Upper lobe of left lung (tissue), 6 donors: ENCODE results near the gene RAI1. TPM values are rescaled to one million over a fixed set of nuclear protein-coding genes. Genes with fewer than 3 reads are reported as not detected.

Source experiments
- ATAC-seq, 2 donors: fragments of 200-7000 bp; cut with Tn5 transposase; one replicate each; pipeline ENCODE4 v1.9.1; 2022; ENCODE audit warnings: mild to moderate bottlenecking in 2 of 2, moderate library complexity in 2 of 2; ENCODE audit not compliant: low FRiP score in 2 of 2
- DNase-seq, 2 donors: peaks; one replicate each; pipeline ENCODE4 v3.0.0-alpha.2; 2019 to 2020
- H3K27ac ChIP-seq, 4 donors: fragments of 200-600 bp; sonication (generic); one replicate each; pipeline ENCODE4 v1.5.1; 2016 to 2019
- H3K27me3 ChIP-seq, 4 donors: fragments of 200-600 bp; sonication (generic); one replicate each; pipeline ENCODE4 v1.5.1; 2017 to 2019
- H3K36me3 ChIP-seq, 4 donors: fragments of 200-600 bp; sonication (generic); one replicate each; pipeline ENCODE4 v1.5.1; 2016 to 2019
- H3K4me1 ChIP-seq, 4 donors: fragments of 200-600 bp; sonication (generic); one replicate each; pipeline ENCODE4 v1.5.1; 2018 to 2019
- H3K4me3 ChIP-seq, 4 donors: fragments of 200-600 bp; sonication (generic); one replicate each; pipeline ENCODE4 v1.5.1; 2017 to 2019; ENCODE audit warnings: mild to moderate bottlenecking in 2 of 4, moderate library complexity in 1 of 4
- H3K9me3 ChIP-seq, 4 donors: fragments of 200-600 bp; sonication (generic); one replicate each; pipeline ENCODE4 v1.5.1; 2018 to 2019
- EP300 ChIP-seq, 4 donors: sonication (generic); formaldehyde crosslinking; IDR thresholded peaks; one replicate each; pipeline ENCODE4 v1.5.1; 2017; ENCODE audit warnings: antibody characterized with exemption in 4 of 4, control low read depth in 2 of 4
- POLR2A ChIP-seq, 4 donors: fragments of 450-650 bp; IDR thresholded peaks; one replicate each; pipeline ENCODE4 v1.5.1; 2016 to 2017; ENCODE audit warnings: antibody characterized with exemption in 4 of 4, mild to moderate bottlenecking in 2 of 4
- POLR2AphosphoS5 ChIP-seq, 2 donors: sonication (generic); formaldehyde crosslinking; IDR thresholded peaks; one replicate each; pipeline ENCODE4 v1.5.1; 2017; ENCODE audit warnings: antibody characterized with exemption in 2 of 2
- WGBS, 2 donors: methylation state at CpG; one replicate each; pipeline ENCODE4 v1.1.5; 2017 to 2018; 5-methylcytosine and 5-hydroxymethylcytosine counted together
- total RNA-seq, 6 donors: library from RNA; depleted of rRNA in 4 of 6; stranded (reverse); fragments of >200 nt in 4 of 6; gene quantifications; one replicate each; pipeline versions ENCODE4 v1.1.0 to v1.2.1, GENCODE V29; 2016 to 2021
- TF ChIP-seq, protein P1 (sequence below), 6 experiments: fragments of 450-650 bp in 4 of 6; fragments of 200-600 bp in 2 of 6; sonication (generic) in 2 of 6; IDR thresholded peaks; one replicate each; pipeline ENCODE4 v1.5.1; 2016 to 2019; ENCODE audit warnings: antibody characterized with exemption in 6 of 6
- donor health status: DM: no; HTN: no; CAD: no; lungs with moderate emphysema.
- donor health status: DM: no; HTN: yes; CAD: no; lungs with severe emphysema.

Gene RAI1
- total RNA-seq, 6 donors from 2014 or later, result 33.8 to 76.6 (median 41.2) TPM

DNA sequence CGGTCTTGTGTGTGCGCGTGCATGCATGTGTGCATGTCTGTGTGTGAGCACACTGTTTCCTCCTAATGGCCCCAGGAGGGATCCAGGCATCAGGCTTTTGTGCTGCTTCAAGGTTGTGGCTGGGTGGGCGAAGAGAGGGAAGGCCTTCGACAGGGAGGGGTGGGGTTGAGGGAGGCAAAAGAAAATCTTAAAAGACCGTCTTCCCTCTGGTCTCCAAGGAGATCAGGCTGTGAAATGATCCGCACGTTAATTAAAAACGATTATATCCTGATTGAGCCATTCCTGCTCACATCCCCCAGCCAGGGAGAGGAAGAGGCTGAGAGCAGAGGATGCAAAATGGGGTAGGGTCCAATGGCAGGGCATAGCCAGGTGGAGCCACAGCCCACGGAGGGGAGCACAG, 46.9 kb downstream of the RAI1 start:
- Histone ChIP-seq H3K27ac (no peak overlapping the region), H3K4me3 (no peak overlapping the region), H3K9me3 (no peaks in the 10 kb centered on the region), H3K36me3 (peaks cover 0 to 6% (median 2%) of the 10 kb centered on the region in 4 donors), H3K4me1 (peaks cover 24 to 46% (median 35%) of the 10 kb centered on the region in 4 donors), H3K27me3 (peaks cover 0 to 3% (median 0%) of the 10 kb centered on the region in 4 donors)
- 84 to 92% methylated on average over 10 of the region's 10 CpGs for WGBS, 2 donors
- ATAC-seq, result no peak
- TF ChIP-seq EP300 (IDR thresholded peaks at IDR 0.05) (no peak), POLR2A (IDR thresholded peaks at IDR 0.05) (no peak), POLR2AphosphoS5 (IDR thresholded peaks at IDR 0.05) (no peak)
- TF ChIP-seq, protein P1, sequence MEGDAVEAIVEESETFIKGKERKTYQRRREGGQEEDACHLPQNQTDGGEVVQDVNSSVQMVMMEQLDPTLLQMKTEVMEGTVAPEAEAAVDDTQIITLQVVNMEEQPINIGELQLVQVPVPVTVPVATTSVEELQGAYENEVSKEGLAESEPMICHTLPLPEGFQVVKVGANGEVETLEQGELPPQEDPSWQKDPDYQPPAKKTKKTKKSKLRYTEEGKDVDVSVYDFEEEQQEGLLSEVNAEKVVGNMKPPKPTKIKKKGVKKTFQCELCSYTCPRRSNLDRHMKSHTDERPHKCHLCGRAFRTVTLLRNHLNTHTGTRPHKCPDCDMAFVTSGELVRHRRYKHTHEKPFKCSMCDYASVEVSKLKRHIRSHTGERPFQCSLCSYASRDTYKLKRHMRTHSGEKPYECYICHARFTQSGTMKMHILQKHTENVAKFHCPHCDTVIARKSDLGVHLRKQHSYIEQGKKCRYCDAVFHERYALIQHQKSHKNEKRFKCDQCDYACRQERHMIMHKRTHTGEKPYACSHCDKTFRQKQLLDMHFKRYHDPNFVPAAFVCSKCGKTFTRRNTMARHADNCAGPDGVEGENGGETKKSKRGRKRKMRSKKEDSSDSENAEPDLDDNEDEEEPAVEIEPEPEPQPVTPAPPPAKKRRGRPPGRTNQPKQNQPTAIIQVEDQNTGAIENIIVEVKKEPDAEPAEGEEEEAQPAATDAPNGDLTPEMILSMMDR (IDR thresholded peaks at IDR 0.05), result no peak
- DNase-seq, result no peak

DNA sequence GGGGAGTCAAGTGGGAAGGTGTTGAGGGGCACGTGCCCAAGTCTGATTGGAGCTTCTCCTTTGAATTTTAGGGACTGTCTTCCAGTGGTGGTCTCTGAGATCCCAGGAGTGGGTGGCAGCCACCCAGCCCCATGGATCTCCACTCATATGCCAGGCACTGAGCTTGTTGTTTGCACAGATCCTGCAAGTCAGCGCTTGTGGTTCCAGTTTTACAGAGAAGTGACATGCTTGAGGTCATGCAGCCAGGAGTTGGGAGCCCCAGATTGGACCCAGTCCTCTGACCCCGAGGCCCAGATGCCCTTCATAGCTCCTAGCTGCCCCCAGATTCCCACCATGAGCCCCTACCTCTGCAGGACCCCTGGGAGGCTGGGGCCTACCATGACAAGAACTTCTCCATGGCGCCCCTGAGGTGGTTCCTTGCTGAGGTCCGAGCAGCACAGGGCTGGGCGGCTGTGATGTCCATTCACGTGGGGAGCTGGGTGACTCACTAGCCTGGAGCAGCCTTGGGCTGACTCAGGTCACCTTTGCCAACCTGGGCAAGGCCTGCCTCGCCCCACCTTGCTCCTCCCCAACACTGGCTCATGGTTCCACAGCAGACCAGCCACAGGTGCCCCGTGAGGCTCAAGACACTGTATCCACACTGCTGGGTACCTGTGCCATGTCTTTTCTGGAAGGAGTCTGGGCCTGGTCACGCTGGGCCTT, 47.4 kb downstream of the RAI1 start:
- ATAC-seq (peak in 1 of 2 donors; percentile 28), DNase-seq (peak in 1 of 2 donors; percentile 42)
- TF ChIP-seq, protein P1 (IDR thresholded peaks at IDR 0.05), result no peak
- TF ChIP-seq EP300 (IDR thresholded peaks at IDR 0.05), result no peak
- TF ChIP-seq POLR2A (IDR thresholded peaks at IDR 0.05), result no peak
- TF ChIP-seq POLR2AphosphoS5 (IDR thresholded peaks at IDR 0.05), result no peak
- H3K27me3 ChIP-seq, result peaks cover 0 to 3% (median 0%) of the 10 kb centered on the region in 4 donors
- H3K27ac ChIP-seq, result no peak overlapping the region
- peaks cover 0 to 6% (median 2%) of the 10 kb centered on the region in 4 donors for H3K36me3 ChIP-seq
- no peaks in the 10 kb centered on the region for H3K9me3 ChIP-seq
- no peak overlapping the region for H3K4me3 ChIP-seq
- H3K4me1 ChIP-seq, result peaks cover 18 to 41% (median 30%) of the 10 kb centered on the region in 4 donors
- WGBS, 2 donors, result 81 to 84% methylated on average over 9 of the region's 10 CpGs

DNA sequence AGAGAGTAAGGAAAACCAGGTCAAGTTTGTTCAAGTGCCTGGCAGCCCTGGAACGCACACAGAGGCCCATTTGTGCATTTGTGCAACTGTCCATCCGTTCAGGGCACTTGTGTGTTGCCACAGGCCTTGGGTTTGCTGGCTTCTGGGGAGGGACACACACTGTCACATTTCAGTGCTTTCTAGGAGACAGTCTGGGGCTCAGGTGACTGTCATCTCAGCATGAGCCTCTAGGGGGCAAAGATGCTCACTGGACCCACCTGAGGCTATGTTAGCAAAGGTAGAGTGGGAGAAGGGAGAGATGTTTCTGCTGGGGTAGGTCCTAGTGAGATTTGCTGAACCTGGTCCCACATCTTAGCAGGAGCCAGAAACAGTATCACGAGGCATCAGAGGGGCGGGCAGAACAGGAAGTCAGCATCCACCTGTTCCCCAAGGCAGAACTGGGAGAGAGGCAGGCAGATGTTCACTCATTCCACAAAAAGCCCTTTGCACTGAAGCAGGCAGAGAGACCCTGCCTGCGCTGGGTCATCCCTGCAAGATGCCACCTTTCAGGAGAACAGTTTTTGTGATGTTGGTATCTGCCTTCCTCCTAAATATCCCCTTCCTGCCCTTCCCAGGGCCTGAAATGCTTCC, 48.5 kb downstream of the RAI1 start:
- Histone ChIP-seq H3K36me3 (peaks cover 0 to 6% (median 2%) of the 10 kb centered on the region in 4 donors), H3K4me3 (no peak overlapping the region), H3K27ac (no peak overlapping the region), H3K9me3 (no peaks in the 10 kb centered on the region), H3K4me1 (peaks cover 12 to 30% (median 20%) of the 10 kb centered on the region in 4 donors), H3K27me3 (no peaks in the 10 kb centered on the region)
- ATAC-seq (peak; percentile 34 to 50), DNase-seq (no peak)
- WGBS, 2 donors, result 64 to 69% methylated on average over 5 of the region's 5 CpGs
- TF ChIP-seq, protein P1 (IDR thresholded peaks at IDR 0.05), result peak; percentile 47 to 68 (median 55)
- no peak for TF ChIP-seq EP300 (IDR thresholded peaks at IDR 0.05)

DNA sequence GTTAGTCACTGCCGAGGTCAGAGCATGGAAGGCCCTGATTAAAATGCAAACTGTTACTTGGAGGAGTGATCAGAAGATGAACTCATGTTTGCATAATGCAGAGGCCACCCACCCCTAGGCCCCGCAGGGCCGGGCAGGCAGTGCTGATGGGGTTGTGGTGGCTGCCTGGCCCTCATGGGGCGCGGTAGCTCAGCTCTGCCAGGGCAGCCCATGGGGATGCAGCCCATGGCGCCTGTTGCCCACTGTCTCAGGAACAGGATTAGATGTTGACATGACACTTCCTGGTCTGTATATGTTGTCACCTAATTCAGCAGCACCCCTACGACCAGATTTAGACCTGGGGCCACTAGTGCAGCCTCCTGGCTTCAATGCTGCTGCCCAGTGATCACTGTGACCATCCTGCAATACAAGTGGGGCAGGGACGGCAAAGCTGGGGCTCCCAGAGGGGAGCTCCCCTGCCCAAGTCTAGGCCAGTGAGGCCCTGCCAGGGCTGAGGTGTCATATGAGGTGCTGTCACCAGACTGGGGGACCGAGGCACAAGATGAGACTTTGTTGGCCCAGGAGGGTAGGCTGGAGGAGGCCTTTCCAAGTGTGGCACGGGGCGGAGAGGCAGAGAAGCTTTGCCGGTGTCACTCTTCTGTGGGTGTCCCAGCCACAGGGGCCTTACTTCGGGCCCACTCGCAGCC, 49.1 kb downstream of the RAI1 start:
- TF ChIP-seq, protein P1 (IDR thresholded peaks at IDR 0.05), result no peak
- TF ChIP-seq POLR2A (IDR thresholded peaks at IDR 0.05), result no peak
- TF ChIP-seq POLR2AphosphoS5 (IDR thresholded peaks at IDR 0.05), result no peak
- no peak for TF ChIP-seq EP300 (IDR thresholded peaks at IDR 0.05)
- H3K27me3 ChIP-seq, result no peaks in the 10 kb centered on the region
- no peaks in the 10 kb centered on the region for H3K9me3 ChIP-seq
- peaks cover 0 to 6% (median 2%) of the 10 kb centered on the region in 4 donors for H3K36me3 ChIP-seq
- no peak overlapping the region for H3K4me3 ChIP-seq
- H3K27ac ChIP-seq, result no peak overlapping the region
- no peak for ATAC-seq
- peaks cover 5 to 24% (median 13%) of the 10 kb centered on the region in 4 donors for H3K4me1 ChIP-seq
- WGBS, 2 donors, result 85 to 100% methylated on average over 3 to 14 of the region's 14 CpGs
- DNase-seq, result no peak
